GM18909 (cell line): ENCODE results near the gene FBF1.
"Not testable (repeated sequence)": the region's sequence is repeated elsewhere in the genome, so short reads cannot be mapped to it uniquely, and the experiment has no call there.

Experiments
- ATAC-seq: cut with Tn5 transposase; IDR thresholded peaks from one replicate; pipeline ENCODE4 v1.9.1; 2021; ENCODE audit warnings: mild to moderate bottlenecking; ENCODE audit not compliant: unreplicated experiment, poor library complexity

Gene FBF1, protein sequence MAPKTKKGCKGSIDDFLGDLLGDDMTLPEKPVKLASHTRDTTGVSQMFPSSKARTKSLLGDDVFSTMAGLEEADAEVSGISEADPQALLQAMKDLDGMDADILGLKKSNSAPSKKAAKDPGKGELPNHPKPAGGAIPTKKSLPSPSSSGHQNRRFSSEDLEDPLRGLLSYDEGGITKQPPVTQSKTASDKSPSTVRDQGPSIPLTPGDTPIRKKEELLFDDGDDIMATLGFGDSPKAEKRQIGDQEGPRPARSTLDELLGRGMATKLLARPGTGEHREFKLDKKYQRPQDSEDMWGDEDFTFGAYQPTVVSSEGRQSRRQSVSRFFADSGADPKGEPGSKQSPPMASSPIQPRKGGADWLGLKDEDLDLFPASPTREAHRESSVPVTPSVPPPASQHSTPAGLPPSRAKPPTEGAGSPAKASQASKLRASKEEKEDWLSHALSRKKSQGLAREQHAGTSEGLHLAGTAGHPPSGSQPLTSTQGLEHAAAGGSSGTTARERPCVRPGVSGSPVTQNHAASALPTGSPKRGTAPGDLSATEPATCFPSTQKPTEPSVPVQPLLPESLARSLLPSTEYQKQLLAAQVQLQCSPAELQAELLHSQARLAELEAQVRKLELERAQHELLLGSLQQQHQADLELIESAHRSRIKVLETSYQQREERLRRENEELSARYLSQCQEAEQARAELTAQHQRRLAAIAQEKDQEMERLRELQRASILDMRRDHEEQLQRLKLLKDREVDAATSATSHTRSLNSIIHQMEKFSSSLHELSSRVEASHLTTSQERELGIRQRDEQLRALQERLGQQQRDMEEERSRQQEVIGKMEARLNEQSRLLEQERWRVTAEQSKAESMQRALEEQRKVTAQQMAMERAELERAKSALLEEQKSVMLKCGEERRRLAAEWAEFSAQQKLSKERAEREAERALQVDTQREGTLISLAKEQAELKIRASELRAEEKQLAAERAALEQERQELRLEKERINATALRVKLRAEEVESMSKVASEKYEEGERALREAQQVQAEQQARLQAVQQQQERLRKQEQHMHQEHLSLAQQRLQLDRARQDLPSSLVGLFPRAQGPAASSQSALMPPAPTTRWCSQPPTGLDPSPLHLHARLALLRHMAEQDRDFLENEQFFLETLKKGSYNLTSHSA

DNA sequence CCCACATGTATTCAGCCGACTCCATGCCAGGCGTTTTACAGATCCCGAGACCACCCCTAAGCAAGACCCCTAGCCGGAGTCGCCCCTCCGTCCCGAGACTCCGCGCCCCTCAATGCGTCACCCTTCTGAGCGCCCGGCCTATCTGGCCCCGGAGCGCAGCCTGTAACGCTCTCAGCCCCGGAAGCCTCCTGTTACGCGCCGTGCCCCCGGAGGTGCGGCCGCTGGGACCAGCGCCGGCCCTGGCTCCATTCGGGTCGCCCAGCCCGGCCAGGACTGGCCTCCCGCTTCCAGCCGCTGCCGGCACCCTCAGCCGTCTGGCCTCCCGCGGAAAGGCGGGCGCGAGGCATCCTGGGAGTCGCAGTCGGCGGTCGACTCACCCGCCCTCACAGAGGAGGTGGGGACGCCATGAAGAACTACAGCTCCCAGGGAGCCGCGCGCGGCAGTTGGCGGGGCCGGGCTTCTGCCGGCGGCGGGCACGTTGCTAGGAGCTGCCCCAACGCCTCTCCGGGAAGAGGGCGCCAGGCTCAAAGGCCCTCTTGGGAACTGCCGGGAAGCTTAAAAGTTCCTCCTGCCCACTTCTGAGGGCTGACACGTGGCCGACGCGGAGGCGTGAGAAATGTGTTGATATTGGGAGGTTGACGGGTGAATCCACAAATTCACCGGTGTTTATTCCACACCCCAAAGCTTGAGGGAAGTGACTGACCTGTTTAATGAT, at the start of gene FBF1:
TSS of gene FBF1 (minus strand) at position 316 of the 715 bp plus-strand sequence. CDS start 2,893 bp downstream, outside the sequence.
- peak; percentile 94 for ATAC-seq

DNA sequence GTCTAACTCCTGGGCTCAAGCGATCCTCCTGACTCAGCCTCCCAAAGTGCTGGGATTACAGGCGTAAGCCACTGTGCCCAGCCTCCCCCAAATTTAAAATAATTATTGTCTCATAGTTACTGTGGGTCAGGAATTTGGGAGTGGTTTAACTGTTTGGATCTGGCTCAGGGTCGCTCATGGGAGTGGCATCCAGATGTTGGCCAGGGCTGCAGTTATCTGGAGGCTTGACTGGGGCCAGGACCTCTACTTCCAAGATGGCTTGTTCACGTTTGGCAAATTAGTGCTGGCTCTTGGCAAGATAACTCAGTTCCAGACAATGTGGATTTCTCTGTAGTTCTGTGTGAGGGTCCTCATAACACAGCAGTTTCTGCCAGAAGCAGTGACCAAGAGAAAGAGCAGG, 46.2 kb upstream of the FBF1 start:
- no peak for ATAC-seq

DNA sequence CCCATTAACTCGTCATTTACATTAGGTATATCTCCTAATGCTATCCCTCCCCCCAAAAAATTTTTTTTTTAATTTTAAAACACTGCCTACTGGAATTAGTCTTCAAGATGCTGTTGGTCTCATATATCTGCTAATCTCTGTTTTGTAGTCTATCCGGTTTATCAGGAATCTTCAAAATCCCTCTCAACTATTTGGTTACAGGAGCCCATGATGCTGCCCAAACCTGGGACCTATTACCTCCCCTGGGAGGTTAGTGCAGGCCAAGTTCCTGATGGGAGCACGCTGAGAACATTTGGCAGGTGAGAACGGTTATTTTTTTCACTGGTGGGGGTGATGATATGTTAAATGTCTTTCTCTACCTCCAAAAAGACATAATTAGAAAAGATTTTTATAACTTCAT, 45.1 kb upstream of the FBF1 start:
- no peak for ATAC-seq

DNA sequence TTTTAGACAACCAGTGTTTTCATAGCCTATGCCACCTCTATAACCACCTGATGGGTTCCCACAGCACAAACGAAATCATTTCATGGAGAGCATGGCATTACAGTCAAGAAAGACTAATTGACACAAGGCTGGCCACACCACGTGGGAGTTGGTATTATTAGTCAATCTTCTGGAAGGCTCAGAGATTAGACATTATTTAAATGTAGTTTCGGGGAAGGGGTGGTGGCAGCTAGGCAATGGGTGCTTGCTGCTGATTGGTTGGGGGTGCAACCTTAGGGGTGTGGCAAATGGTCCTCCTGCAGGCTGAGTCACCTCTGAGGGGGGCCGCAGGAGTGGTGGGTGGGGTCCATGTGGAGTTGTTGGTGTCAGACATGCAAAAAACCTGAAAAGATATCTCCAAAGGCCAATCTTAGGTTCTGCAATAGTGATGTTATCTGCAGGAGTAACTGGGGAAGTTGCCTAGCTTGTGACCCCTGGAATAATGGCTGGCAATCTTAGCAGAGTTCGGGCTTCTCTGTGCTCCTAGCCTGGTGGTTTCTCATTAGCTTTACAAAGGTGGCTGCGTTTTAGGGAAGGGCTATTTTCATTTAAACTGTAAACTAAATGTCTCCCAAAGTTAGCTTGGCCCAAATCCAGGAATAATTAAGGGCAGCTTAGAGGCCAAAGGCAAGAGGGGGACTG, 42.8 kb upstream of the FBF1 start:
- ATAC-seq, result no peak

DNA sequence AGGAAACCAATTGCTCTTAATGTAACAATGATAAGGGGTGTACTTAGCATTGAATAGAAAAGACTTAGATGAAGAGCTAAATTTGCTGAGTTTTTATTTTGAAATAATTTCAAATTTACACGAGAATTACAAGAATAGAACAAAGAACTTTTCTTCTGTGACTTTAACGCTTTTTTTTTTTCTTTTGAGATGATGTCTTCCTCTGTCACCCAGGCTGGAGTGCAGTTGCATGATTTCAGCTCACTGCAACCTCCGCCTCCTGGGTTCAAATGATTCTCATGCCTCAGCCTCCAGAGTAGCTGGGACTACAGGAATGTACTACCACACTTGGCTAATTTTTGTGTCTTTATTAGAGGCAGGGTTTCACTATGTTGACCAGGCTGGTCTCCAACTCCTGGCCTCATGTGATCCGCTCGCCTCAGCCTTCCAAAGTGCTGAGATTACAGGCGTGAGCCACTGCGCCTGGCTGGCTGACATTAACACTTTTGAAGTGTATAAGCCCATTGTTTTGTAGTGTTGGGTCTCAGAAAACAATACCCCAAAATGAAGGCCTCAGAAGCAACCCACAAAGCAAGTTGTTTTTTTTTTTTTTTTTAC, 40.3 kb upstream of the FBF1 start:
- no peak for ATAC-seq

DNA sequence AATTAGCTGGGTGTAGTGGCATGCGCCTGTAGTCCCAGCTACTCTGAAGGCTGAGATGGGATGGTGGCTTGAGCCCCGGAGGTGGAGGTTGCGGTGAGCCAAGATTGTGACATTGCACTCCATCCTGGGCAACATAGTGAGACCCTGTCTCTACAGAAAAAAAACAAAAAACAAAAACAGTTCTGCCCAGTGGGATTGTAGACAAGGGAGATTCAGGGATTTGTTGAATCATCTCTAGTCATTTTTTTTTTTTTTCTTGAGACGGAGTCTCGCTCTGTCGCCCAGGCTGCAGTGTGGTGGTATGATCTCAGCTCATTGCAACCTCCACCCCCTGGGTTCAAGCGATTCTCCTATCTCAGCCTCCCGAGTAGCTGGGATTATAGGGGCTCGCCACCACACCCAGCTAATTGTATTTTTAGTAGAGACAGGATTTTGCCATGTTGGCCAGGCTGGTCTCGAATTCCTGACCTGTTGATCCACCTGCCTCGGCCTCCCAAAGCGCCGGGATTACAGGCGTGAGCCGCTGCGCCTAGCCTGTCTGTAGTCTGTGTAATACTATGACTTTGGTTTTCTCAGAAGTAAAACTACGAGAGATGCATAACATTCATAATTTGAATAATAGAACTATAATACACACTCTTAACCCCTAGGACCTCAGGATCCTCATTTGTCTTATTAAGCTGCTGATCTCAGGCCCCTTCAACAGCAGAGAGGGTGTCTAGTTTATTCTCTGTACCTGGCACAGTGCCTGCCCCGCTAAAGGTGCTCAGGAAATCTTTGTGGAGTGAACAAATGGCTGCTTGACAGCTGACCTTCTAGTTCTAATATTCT, 39.6 kb upstream of the FBF1 start:
- ATAC-seq, result no peak

DNA sequence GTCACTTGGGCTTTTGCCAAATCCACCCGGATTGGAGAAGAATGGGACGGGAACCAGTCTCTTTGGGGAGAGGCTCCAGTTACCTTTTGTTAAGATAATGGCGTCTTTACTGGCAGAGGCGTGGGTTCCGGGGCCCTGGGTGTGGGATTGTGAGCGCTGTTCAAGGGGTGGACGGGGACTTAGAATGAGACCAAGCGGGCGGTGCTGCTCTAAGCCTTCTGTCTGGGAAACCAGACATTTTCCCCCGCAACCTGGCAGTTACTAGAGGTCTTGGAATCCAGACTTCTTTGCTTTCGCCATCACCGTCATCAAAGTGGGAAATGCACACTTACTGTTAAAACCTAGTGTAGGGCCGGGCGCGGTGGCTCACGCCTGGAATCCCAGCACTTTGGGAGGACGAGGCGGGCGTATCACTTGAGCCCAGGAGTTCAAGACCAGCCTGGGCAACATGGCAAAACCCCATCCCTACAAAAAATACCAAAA, 38.9 kb upstream of the FBF1 start:
- ATAC-seq, result no peak

DNA sequence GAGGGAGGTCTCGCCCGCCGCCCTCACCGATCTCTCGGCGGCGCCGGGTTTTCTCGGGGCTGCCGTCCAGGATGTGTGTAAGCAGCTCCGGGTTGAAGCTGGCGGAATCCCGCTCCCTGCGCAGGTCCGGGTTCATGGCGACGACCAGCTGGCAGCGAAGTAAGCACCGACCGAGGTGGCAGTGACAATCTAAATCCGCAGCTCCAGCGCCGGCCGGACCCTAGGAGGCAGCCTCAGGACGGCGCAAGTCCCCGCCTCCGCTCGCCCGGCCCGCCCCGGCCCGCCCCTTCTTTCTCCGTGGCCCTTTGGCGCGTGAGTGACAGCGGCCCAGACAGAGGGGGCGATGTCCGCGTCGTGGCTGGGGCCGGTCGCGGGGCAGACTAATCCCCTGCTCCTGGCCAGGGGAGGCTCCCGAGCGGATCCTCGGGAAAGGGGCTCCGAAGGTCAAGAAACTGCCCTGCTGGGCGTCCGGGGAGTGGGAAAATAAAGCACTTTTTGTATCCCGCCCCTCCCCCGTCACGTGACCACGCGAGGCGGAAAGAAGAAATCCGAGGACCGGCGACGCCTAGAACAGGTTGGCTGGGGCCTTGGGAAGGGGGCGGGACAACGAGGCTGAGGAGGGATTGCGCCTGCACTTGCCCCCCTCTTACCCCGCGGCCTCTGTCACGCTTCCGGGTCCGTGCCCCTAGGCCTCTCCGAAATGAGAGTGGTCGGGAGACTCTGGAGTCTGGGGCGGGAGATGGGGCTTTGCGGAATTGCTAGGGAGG, 38.3 kb upstream of the FBF1 start, which contains the start of the genes ACOX1 and TEN1:
TSS of gene ACOX1 (minus strand) at position 229 of the 767 bp plus-strand sequence. CDS start at position 136, 93 bp downstream.
TSS of gene TEN1 (plus strand) at position 303 of the 767 bp plus-strand sequence. CDS start 6,953 bp downstream, outside the sequence.
- ATAC-seq, result peak; percentile 93

DNA sequence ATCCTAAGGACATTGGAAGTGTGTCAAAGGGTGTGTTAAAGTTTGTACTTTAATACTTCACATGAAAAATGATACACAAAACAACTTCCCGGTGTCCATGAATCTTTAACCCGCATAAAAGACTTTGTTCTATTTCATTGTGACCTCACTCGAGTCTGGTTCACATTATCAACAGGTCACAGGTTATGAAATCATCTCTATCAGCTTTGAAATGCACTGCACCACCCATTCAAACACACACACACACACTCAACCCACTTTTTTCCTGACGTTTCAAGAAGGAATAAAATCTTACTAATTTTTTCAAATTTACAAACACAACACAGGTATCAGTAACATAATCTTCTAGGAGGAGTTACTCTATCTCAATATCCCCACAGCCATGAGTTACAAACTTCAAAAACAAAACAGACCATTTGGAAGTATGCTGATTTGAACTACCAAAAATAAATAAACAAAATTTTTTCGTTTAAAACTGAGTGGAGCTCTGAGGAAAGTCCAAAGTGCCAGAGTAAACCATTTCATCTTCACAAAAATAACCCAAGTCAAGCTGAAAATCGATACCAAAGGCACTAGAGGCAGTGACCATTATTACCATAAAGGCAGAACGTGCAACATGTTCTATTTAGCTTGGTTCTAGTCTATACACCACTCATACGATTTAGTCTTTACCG, 35.5 kb upstream of the FBF1 start:
- ATAC-seq, result no peak

DNA sequence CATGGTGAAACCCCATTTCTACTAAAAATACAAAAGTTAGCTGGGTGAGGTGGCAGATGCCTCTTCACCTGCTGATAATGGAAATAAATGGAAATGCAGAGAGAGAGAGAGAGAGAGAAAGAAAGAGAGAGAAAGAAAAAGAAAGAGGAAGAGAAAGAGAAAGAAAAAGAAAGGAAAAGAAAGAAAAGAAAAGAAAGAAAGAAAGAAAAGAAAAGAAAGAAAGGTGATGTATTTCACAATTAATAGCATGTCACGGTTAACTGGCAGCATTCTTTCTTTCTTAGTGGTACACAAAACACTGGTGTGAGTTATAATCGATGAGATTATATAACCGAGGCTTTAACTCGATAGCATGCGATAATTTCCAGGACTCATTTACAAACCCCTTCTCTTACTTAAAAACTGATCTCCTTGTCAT, 34.9 kb upstream of the FBF1 start:
- ATAC-seq, result no peak

DNA sequence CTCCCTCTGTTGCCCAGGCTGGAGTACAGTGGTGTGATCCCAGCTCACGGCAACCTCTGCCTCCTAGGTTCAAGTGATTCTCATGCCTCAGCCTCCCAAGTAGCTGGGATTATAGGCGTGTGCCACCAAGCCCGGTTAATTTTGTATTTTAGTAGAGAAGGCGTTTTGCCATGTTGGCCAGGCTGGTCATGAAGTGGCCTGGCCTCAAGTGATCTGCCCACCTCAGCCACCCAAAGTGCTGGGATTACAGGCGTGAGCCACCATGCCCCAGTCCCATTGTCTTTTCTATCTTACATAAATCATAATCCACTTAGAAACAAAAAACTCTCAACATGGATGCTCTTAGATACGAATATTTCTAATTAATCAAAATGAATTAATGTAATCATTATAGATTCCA, 34.3 kb upstream of the FBF1 start:
- not testable (repeated sequence) for ATAC-seq

DNA sequence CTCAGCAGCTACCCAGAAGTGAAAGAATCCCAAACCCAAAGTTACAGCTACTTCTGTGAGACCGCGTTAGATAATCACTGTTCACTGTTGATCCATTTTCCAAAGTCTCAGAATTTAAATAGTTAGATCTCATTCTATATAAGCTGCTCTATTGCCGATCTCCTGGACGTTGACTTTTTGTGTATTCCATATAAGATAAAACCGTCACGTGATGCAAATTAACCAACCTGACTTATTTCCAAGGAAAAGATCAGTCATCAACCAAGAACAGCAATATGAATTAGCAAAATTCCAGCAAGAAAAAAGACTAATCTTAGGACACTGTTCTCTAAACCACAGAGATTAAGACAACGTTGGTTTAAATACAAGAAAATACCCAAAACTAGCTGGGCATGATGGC, 29.8 kb upstream of the FBF1 start:
- ATAC-seq, result no peak

DNA sequence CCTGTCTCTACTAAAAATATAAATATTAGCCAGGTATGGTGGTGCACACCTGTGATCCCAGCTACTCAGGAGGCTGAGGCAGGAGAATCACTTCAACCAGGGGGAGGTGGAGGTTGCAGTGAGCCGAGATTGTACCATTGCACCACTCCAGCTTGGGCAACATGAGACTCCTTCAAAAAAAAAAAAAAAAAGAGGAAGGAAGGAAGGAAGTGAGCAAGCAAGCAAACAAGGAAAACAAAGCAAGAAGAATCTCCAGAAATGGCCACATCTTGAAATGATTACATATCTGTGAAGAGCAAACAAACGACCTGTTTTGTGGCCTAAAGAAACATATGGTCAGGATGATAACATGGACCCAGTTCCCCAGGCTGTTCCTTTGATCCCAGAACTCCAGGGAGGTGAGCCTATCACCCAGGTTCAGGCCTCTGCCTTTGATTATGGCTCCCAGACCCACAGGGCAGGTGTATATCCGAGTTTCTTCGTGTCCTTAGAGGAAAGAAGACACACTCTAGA, 29.2 kb upstream of the FBF1 start:
- ATAC-seq, result no peak

DNA sequence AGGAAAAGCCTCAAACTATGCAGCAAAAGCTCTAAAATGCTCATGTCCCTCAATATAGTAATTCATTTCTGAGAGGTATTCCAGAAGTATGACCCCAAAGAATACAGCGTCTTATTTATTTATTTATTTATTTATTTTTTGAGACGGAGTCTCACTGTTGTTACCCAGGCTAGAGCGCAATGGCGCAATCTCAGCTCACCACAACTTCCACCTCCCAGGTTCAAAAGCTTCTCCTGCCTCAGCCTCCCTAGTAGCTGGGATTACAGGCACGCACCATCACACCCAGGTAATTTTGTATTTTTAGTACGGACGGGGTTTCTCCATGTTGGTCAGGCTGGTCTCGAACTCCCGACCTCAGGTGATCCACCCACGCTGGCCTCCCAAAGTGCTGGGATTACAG, 28.2 kb upstream of the FBF1 start:
- not testable (repeated sequence) for ATAC-seq

DNA sequence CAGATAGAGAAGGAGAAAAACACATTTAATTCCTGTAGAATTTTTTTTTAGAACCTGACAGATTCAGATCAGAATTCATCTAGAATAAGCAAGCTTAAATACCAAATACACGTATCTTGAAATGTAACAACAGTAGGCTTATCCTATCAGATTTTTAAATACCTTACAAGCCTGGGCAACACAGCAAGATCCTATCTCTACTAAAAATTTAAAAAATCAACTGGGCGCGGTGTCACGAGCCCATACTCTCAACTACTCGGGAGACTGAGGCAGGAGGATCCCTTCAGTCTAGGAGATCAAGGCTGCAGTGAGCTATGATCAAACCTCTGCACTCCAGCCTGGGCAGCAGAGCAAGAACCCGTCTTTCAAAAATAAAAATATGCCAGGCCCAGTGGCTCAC, 24.6 kb upstream of the FBF1 start:
- ATAC-seq, result no peak

DNA sequence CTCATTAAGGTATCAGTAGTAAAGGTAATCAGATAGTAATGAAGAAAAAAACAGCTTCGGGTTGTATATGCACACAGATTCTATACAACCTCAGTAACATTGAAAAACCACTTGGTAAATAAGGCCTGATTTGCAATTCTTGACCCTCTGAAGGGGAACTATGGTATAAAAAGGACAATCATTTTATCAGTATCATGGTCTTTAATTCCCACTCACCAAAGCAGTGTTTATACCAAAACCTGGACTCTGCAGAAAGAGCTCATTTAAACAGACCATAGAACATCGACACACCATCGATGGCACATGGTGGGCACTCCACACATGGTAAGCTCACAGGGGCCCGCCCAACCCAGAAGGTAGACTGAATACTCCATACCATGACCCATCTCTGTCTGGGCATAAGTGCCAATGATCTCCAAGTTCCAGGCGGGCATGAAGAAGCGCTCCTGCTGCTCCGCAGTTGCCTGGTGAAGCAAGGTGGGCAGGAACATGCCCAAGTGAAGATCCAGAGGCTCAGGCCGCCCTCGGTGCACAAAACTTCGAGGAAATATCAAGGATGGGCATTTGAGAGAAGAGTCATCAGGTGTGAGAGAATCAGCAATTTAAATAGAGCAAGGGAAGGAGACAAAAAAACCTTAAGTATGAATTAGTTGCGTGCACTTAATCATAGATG, 19.1 kb upstream of the FBF1 start:
- no peak for ATAC-seq
